Stimulated activated CD8-positive, alpha-beta memory T cell treated with anti-CD3 and anti-CD28 coated beads, Interleukin-4, amount 100 ng/mL, for 48 hours (primary cell): ENCODE data around the gene FHIT.
"Not testable (repeated sequence)": the region's sequence is repeated elsewhere in the genome, so short reads cannot be mapped to it uniquely, and the experiment has no call there.

Source experiments
- DNase-seq: peaks from one replicate; pipeline ENCODE4 v3.0.0-alpha.2; 2020

FHIT gene

DNA sequence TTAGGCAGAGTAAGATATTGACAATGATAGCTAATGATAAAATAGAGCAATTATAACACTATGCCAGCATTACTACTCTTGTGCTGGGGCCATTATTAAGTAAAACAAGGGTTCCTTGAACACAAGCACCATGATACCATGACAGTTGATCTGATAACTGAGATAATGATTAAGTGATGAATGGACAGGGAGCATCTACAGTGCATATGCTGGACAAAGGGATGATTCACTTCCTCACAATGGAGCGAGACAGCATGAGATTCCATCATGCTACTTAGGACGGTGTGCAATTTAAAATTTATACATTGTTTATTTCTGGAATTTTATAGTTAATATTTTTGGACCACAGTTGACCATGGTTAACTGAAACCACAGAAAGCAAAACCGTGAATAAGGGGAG, 156.6 kb downstream of the FHIT start:
- no peak for DNase-seq

DNA sequence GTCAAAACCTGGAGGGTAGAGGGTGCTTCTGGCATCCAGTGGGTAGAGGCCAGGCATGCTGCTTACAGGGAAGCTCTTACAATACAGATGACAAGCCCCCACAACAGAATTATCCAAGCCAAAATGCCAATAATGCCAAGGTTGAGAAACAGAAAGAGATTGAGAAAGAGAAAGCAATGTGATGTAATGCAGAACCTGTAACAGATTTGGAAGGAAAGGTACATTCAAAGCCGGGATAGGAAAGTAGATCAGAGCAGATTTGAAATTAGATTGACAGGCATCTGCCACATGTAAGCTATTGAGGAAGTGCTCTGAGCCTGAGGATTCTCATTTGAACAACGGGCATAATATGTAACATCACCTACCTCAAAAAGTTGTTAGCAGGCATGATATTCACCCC, 157.9 kb downstream of the FHIT start:
- no peak for DNase-seq

DNA sequence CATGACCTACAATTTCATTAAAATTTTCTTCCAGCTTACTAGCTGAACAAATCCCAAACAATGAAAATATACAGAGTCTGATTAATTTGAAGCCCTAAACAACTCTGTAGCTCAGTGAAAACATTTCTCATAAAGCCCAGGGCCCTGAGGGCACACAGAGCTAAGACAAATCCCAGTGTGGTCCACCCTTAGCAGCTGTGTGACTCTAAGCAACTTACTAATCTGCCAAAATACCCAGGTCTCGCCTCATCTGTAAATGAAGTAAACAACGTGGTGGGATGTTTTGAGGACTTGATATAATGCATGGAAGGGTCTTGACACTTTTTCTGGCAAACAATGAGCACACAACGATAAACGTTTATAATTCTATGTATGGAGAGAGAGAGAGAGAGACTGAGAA, 158.4 kb downstream of the FHIT start:
- DNase-seq: no peak

DNA sequence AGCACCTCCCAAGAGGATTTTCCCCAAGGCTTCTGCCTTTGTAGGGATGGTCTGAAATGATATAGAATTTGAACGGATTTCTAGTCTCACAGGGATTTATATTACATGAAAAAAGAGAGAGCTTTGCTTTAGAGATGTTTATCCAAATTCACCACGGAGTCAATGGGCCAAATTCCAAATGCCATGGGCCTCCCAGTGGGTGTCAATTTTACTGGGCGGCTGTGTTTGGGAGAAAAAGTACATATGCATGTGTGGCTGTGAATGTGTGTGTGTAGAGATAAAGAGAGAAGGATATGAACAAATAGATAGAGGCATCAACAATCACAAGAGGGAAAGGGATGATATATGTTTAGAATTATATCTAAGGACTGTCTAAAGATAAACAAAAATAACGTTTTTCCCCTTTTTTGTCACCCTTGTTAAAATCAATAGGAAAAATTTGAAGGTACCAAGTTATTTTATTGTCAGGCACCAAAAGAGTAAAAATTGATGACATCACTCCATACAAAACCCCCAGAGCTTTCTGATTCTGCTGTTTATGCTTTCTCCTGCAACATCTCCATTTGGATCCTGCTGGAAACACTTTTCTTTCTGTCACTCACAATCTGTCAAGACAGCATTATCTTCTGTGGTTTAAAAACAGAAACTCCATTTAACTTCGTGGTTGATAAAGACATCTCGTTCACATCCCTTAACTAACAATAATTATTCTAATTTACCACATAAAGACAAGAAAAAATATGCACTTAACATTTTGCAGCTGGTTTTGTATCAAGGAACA, 160.7 kb downstream of the FHIT start:
- no peak for DNase-seq

GRCh38 chr3:61087465-61087864, 163.8 kb downstream of the FHIT start:
- DNase-seq: no peak

DNA sequence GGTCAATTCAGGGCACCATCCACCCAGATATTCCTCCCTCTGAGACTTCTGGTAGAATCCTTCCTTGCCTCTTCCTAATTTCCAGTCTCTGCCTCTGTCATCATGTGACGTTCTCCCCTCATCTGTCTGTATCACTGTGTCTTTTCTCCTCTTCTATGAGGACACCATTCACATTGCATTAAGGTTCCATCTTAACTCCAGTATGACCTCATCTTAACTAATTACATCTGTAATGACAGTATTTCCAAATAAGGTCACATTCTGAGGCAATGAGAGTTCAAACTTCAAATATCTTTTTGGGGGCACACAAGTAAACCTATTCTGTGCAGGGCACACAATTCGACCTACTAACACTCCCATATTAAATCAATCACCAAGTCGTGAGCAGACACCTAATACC, 169.7 kb downstream of the FHIT start:
- no peak for DNase-seq

DNA sequence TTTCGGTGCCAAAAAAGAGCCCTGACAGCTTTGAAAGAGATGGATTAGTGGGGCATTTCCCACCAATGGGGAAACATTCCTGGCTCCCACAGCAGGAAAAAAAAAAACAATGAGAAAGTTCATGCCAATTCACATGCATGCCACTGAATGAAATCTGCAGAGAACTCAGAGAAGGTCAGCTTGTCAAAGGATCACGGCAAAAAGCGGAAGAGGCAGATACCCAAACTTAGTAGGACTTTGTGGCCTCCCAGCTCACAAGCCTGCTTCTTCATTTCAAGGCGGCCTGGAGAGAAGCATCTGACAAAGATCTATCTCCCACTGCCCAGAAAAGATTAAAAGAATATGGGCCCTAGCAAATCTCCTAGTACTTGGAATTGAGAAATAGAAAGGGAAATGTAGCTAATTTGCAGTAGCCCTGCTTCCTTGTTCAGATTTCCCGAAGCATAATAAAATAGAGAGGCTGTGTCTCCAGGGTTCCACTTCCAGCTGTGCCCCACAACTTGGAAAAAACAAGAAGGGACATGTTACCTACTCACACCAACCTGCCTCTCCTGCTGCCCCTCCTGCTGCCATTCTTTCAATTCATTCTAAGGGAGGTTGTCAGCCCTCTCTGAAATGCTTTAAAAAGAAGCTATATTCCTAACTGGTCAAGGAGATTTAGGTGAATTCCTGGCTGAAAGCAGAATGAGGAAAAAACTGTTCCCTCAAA, 170.4 kb downstream of the FHIT start:
- DNase-seq: no peak

DNA sequence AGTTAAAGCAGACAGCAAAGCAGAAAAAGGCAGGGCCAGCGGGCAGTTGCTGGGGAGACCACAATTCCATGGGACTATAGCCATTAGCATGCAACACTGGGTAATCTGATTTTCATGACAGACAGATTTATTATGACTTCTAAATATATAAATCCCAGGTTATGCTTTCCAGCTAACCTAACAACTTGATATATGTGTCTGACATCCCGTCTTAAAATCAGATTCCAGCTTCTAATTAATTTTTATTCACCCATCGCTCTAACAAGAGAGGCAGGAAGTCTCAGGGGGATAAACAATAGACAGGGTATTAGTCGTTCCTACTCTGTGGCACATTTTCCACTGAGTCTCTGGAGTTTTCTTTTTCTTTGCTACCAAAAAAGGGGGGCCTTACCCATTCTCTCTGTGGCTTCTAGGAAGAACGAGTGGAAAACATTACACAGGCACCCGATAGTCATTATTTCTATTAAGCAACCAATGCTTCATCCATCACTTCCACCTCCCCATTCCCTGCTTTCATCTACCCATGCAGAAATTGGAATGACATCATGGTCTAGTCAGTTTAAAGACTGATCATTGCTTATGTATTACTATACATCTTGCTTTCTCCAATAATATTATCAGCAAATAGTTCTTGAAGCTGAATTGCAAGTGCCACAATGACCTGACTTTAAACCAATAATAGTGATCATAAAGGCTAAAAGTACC, 173.1 kb downstream of the FHIT start:
- DNase-seq: no peak

GRCh38 chr3:61077551-61077950, 173.7 kb downstream of the FHIT start:
- no peak for DNase-seq

- no peak for DNase-seq
Observed at GRCh38 chr3:61074783-61075182, 176.5 kb downstream of the FHIT start.

DNA sequence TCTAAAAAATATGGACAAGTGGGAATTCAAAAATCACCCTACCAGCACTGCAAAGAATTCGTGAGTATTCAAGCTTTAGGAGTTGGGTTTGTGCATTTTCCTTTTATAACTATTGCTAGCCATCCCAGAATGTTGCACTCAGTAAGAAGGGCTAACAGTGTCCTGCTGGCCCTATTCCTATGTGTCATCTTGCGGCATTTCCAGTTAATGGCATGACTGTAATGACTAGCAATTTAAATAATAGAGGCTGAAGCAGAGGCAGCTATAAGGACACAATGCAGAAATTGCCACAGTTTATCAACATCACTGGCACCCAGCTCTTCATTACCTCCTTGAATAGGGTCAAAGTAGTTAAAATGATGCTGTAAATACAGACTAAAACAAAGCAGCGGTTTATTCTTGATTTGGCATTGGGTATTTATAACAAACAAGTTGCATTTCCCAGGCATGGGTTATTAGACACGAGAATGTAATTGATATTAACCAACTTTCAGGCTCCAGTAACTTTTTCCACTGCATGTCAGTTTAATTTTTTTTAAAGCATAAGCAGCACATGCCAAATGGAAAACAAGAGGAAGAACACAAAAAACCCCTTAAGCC, 177.6 kb downstream of the FHIT start:
- DNase-seq: no peak

DNA sequence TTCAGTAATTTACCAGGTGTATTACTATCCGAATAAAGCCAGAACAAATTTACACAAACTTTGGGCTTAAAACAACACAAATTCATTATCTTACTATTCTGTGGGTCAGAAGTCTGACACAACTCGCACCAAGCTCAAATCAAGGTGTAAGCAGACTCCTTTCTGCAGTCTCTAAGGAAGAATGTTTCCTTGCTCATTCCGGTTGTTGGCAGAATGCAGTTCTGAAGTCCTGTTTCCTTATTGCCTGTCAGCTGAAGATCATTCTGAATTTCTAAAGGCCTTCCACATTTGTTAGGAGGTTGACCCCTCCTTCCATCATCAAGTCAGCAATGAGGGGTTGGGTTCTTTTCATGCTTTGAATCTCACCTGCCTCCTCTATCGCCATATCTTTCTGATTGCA, 183.2 kb downstream of the FHIT start:
- DNase-seq: no peak

DNA sequence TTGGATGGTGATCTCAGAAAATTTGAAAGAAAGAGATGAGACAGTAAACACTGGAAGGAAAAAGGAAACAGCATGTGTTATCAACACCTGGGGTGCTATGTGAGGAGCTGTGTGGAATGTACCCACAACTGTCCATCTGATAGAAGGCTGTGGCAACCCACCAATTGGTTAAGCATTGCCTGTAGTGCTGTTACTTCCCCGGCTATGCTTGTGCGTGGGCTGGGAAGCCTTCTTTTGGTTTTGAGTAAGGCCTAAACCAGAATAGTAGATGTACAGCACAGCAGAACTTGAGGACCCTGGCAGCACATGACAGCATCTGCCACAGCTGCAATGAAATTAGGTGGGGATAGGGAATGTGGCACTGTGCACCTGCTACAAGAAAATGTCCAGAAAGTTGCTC, 184.5 kb downstream of the FHIT start:
- DNase-seq: no peak

DNA sequence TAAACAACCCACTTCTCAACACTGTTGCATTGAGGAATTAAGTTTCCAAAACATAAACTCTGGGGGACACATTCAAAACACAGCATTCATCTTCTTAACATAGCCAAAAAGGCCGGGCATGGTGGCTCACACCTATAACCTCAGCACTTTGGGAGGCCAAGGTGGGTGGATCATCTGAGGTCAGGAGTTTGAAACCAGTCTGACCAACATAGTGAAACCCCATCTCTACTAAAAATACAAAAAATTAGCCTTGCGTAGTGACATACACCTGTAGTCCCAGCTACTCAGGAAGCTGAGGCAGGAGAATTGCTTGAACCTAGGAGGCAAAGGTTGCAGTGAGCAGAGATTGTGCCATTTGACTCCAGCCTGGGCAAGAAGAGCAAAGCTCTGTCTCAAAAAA, 185.0 kb downstream of the FHIT start:
- DNase-seq: not testable (repeated sequence)

DNA sequence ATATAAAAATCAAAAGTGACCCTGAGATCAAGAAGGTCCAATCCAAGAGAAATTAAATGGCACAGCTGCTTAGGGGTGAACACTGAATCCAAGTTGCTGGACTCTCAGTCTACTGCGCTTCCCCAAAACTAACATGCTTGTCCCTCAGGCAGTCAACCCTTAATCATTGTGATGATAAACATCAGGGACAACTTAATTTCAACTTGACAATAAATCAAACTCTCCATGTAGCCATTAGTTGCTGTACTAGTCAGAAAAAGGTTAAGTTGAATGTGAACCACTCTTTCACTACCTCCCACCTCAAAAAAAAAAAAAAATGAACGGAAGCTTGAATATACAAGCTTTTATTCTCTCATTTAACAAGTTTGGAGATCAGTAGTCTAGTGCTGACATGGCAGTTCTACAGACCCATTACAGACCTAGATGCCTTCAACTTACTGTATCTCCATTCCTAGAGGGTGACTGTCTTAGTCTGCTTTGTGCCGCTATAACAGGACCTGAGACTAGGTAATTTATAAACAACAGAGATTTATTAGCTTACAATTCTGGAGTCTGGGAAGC, 185.7 kb downstream of the FHIT start:
- no peak for DNase-seq

GRCh38 chr3:61061092-61061723, 190.0 kb downstream of the FHIT start:
- DNase-seq: no peak

DNA sequence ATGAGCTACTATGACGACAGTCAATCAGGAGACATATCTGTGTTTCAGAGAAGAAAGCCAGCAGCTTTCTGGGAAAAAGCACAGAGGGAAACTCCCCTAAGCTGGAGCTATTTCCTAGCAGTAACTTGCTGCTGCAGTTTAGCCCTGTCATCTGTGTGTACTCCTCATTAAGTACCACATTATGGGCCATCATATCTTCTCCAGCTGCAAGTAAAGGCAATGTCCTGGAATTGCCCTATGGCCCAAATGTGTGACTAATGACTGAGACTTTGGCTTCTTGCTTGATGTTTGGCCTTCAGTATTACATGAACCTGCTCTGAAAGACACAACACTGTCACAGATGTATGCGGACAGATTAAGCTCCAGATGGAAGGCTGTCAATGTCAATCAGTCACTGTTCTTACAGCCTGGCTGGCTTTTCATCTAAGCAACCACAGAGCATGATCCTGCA, 190.8 kb downstream of the FHIT start:
- no peak for DNase-seq

GRCh38 chr3:61058836-61059235, 192.4 kb downstream of the FHIT start:
- no peak for DNase-seq

GRCh38 chr3:61057464-61057863, 193.8 kb downstream of the FHIT start:
- no peak for DNase-seq

GRCh38 chr3:61055447-61055846, 195.8 kb downstream of the FHIT start:
- DNase-seq: no peak

DNA sequence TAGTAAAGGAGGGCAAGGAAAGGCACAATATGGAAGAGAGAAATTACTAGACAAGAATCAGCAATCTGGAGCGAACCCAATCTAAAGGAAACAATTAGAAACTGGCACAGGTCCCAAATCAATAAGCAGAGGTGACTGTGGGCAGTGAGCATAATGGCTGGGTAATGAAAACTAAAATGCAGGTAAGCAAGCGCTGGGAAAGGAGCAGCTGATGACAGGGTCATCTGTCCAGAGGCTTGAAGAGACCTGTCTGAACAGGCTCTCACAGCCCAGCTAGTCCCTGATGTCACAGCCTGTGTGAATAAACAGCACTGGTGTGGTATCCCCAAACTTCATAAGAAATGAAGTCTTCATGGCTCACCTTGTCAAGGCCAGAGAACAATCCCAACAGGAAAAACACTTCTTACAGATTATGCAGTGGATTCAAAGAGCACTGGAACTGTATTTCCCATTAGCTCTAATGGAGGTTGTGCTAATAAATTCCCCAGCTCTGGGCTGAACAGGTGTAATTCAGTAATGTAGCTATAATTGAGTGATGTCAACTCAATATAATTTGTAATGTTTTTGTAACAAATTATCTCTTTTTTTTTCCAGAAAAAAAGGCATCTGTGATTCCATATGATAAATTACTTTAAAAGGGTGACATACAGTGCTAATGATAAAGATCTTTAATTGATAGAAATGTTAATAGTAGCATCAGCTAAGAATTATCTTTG, 197.3 kb downstream of the FHIT start:
- no peak for DNase-seq

- DNase-seq: no peak
Observed at GRCh38 chr3:61052851-61053250, 198.4 kb downstream of the FHIT start.
